Suprapubic skin (tissue), 4 donors: ENCODE results near the gene ZNF638. TPM values are rescaled to one million over a fixed set of nuclear protein-coding genes. Genes with fewer than 3 reads are reported as not detected.

Source experiments
- DNase-seq, 2 donors: peaks; one replicate each; pipeline ENCODE4 v3.0.0-alpha.2; 2019; ENCODE audit warnings: low spot score in 2 of 2
- H3K27ac ChIP-seq: fragments of 200-600 bp; sonication (generic); one replicate; pipeline ENCODE4 v1.5.1; 2019
- H3K27me3 ChIP-seq: fragments of 200-600 bp; sonication (generic); one replicate; pipeline ENCODE4 v1.5.1; 2019
- H3K36me3 ChIP-seq: fragments of 200-600 bp; sonication (generic); one replicate; pipeline ENCODE4 v1.5.1; 2019
- H3K4me1 ChIP-seq: fragments of 200-600 bp; sonication (generic); one replicate; pipeline ENCODE4 v1.5.1; 2019
- H3K4me3 ChIP-seq: fragments of 200-600 bp; sonication (generic); one replicate; pipeline ENCODE4 v1.5.1; 2019; ENCODE audit warnings: mild to moderate bottlenecking
- H3K9me3 ChIP-seq: fragments of 200-600 bp; sonication (generic); one replicate; pipeline ENCODE4 v1.5.1; 2019
- CTCF ChIP-seq, 2 donors: fragments of 200-600 bp in 1 of 2; fragments of 450-650 bp in 1 of 2; sonication (generic) in 1 of 2; IDR thresholded peaks; one replicate each; pipeline ENCODE4 v1.5.1; 2016 to 2019; ENCODE audit warnings: antibody characterized with exemption in 2 of 2, mild to moderate bottlenecking in 1 of 2, moderate library complexity in 1 of 2
- EP300 ChIP-seq: sonication (generic); formaldehyde crosslinking; IDR thresholded peaks from one replicate; pipeline ENCODE4 v1.6.1; 2017; ENCODE audit warnings: antibody characterized with exemption
- POLR2A ChIP-seq, 2 donors: fragments of 450-650 bp; IDR thresholded peaks; one replicate each; pipeline ENCODE4 v1.6.1; 2017; ENCODE audit warnings: antibody characterized with exemption in 2 of 2, mild to moderate bottlenecking in 2 of 2, moderate library complexity in 2 of 2
- POLR2AphosphoS5 ChIP-seq, 3 donors: sonication (generic); formaldehyde crosslinking; IDR thresholded peaks; one replicate each; pipeline ENCODE4 v1.6.1; 2017; ENCODE audit warnings: antibody characterized with exemption in 3 of 3
- whole genome bisulfite sequencing: methylation state at CpG from one replicate; pipeline ENCODE4 v1.1.5; 2018; 5-methylcytosine and 5-hydroxymethylcytosine counted together
- total RNA-seq, 4 donors: library from RNA; depleted of rRNA; stranded (reverse); fragments of >200 nt; gene quantifications; one replicate each; pipeline ENCODE4 v1.1.0, GENCODE V29; 2016

ZNF638 gene
- 100 to 1,000 TPM in 3 of 4 donors, 10 to 100 TPM in 1; 91.6 to 258 (median 115) TPM for total RNA-seq

- TF ChIP-seq POLR2AphosphoS5 (IDR thresholded peaks at IDR 0.05) = peak; percentile 62 to 92 (median 86)
- TF ChIP-seq EP300 = no peak
- TF ChIP-seq POLR2A (IDR thresholded peaks at IDR 0.05) = peak; percentile 80 to 95
- peak; percentile 37 to 87 for TF ChIP-seq CTCF (IDR thresholded peaks at IDR 0.05)
- H3K27ac ChIP-seq = peak within 1 kb of the TSS; percentile 98
- H3K27me3 ChIP-seq = no peaks in the 10 kb centered on the region
- peak; percentile 93 to 95 for DNase-seq
- no peaks in the 10 kb centered on the region for H3K9me3 ChIP-seq
- peaks cover 44% of the 10 kb centered on the region for H3K4me1 ChIP-seq
- no peaks in the 10 kb centered on the region for H3K36me3 ChIP-seq
- H3K4me3 ChIP-seq = peak within 1 kb of the TSS; percentile 94
- under 1% methylated on average over 69 of the region's 82 CpGs for WGBS
These were observed at the start of gene ZNF638 for GRCh38 chr2:71331581-71332434. Gene ZNF638, plus strand, starts transcription at chr2:71331782. Its CDS starts 17,173 bp downstream, at chr2:71348955.

- H3K9me3 ChIP-seq = no peaks in the 10 kb centered on the region
- no peak overlapping the region for H3K4me3 ChIP-seq
- DNase-seq = no peak
- 92% methylated on average over 4 of the region's 4 CpGs for whole genome bisulfite sequencing
- H3K27ac ChIP-seq = no peak overlapping the region
- TF ChIP-seq CTCF (IDR thresholded peaks at IDR 0.05) (no peak), POLR2AphosphoS5 (IDR thresholded peaks at IDR 0.05) (no peak), POLR2A (IDR thresholded peaks at IDR 0.05) (no peak), EP300 (no peak)
- peaks cover 76% of the 10 kb centered on the region for H3K27me3 ChIP-seq
- peaks cover 12% of the 10 kb centered on the region for H3K4me1 ChIP-seq
- no peaks in the 10 kb centered on the region for H3K36me3 ChIP-seq
These were observed 49.6 kb upstream of the ZNF638 start for GRCh38 chr2:71281950-71282349.

- Histone ChIP-seq H3K9me3 (no peaks in the 10 kb centered on the region), H3K27me3 (peaks cover 76% of the 10 kb centered on the region), H3K4me1 (peaks cover 6% of the 10 kb centered on the region), H3K36me3 (no peaks in the 10 kb centered on the region), H3K4me3 (no peak overlapping the region), H3K27ac (no peak overlapping the region)
- TF ChIP-seq EP300 (no peak), POLR2AphosphoS5 (IDR thresholded peaks at IDR 0.05) (no peak), CTCF (IDR thresholded peaks at IDR 0.05) (no peak), POLR2A (IDR thresholded peaks at IDR 0.05) (no peak)
- no peak for DNase-seq
These were observed 49.1 kb upstream of the ZNF638 start for GRCh38 chr2:71282493-71282892.

- no peak for DNase-seq
- Histone ChIP-seq H3K36me3 (no peaks in the 10 kb centered on the region), H3K27me3 (peaks cover 70% of the 10 kb centered on the region), H3K4me3 (no peak overlapping the region), H3K9me3 (no peaks in the 10 kb centered on the region), H3K27ac (no peak overlapping the region), H3K4me1 (peaks cover under 1% of the 10 kb centered on the region)
- 87% methylated on average over 5 of the region's 5 CpGs for WGBS
- no peak for TF ChIP-seq CTCF (IDR thresholded peaks at IDR 0.05)
- no peak for TF ChIP-seq EP300
- TF ChIP-seq POLR2A (IDR thresholded peaks at IDR 0.05) = no peak
These were observed 48.5 kb upstream of the ZNF638 start for GRCh38 chr2:71283131-71283530.

- H3K9me3 ChIP-seq = no peaks in the 10 kb centered on the region
- peaks cover 54% of the 10 kb centered on the region for H3K27me3 ChIP-seq
- 91% methylated on average over 2 of the region's 2 CpGs for WGBS
- H3K36me3 ChIP-seq = no peaks in the 10 kb centered on the region
- H3K27ac ChIP-seq = no peak overlapping the region
- no peak for TF ChIP-seq EP300
- TF ChIP-seq POLR2AphosphoS5 (IDR thresholded peaks at IDR 0.05) = no peak
- no peak for TF ChIP-seq POLR2A (IDR thresholded peaks at IDR 0.05)
- no peak for TF ChIP-seq CTCF (IDR thresholded peaks at IDR 0.05)
- H3K4me3 ChIP-seq = no peak overlapping the region
- H3K4me1 ChIP-seq = no peaks in the 10 kb centered on the region
- no peak for DNase-seq
These were observed 45.9 kb upstream of the ZNF638 start for GRCh38 chr2:71285706-71286105.
